HG03280 (cell line): ENCODE data around the gene COX4I1.
A peak's percentile ranks its signal among the peaks of the same experiment; 100 is the strongest.
"Not testable (repeated sequence)": the region's sequence is repeated elsewhere in the genome, so short reads cannot be mapped to it uniquely, and the experiment has no call there.

Source experiments
- ATAC-seq: cut with Tn5 transposase; IDR thresholded peaks from one replicate; pipeline ENCODE4 v1.9.1; 2021; ENCODE audit warnings: mild to moderate bottlenecking, moderate library complexity; ENCODE audit not compliant: unreplicated experiment

Gene COX4I1

GRCh38 chr16:85798283-85798776 lies 1.2 kb upstream of the COX4I1 start:
- ATAC-seq: no peak

- peak; percentile 32 for ATAC-seq
Measured at GRCh38 chr16:85798901-85799496, 496 bp upstream of the COX4I1 start.

GRCh38 chr16:85800321-85800669 lies 800 bp downstream of the COX4I1 start:
- no peak for ATAC-seq

- no peak for ATAC-seq
Measured at GRCh38 chr16:85803570-85803969, 4.1 kb downstream of the COX4I1 start.

GRCh38 chr16:85805442-85806045 lies 6.0 kb downstream of the COX4I1 start:
- no peak for ATAC-seq

GRCh38 chr16:85806539-85806938 lies 7.0 kb downstream of the COX4I1 start:
- no peak for ATAC-seq

GRCh38 chr16:85807340-85807739 lies 7.8 kb downstream of the COX4I1 start:
- not testable (repeated sequence) for ATAC-seq

- not testable (repeated sequence) for ATAC-seq
Measured at GRCh38 chr16:85808104-85808503, 8.6 kb downstream of the COX4I1 start.

GRCh38 chr16:85808926-85809325 lies 9.4 kb downstream of the COX4I1 start:
- ATAC-seq: no peak

- no peak for ATAC-seq
Measured at GRCh38 chr16:85809645-85810044, 10.2 kb downstream of the COX4I1 start.

GRCh38 chr16:85810097-85810741 lies 10.7 kb downstream of the COX4I1 start:
- no peak for ATAC-seq

GRCh38 chr16:85810742-85811115 lies 11.2 kb downstream of the COX4I1 start:
- ATAC-seq: no peak

GRCh38 chr16:85812031-85812807 lies 12.7 kb downstream of the COX4I1 start:
- ATAC-seq: no peak

- no peak for ATAC-seq
Measured at GRCh38 chr16:85812811-85813700, 13.6 kb downstream of the COX4I1 start.

- ATAC-seq: no peak
Measured at GRCh38 chr16:85816159-85816558, 16.7 kb downstream of the COX4I1 start.

- ATAC-seq: not testable (repeated sequence)
Measured at GRCh38 chr16:85817195-85817594, 17.7 kb downstream of the COX4I1 start.

- ATAC-seq: no peak
Measured at GRCh38 chr16:85819245-85819644, 19.8 kb downstream of the COX4I1 start.

GRCh38 chr16:85819771-85820170 lies 20.3 kb downstream of the COX4I1 start:
- ATAC-seq: no peak

- no peak for ATAC-seq
Measured at GRCh38 chr16:85820604-85821372, 21.3 kb downstream of the COX4I1 start.
